NCI-H82 (cell line): Measurements from ENCODE around the gene LPGAT1.
"Not testable (repeated sequence)": the region's sequence is repeated elsewhere in the genome, so short reads cannot be mapped to it uniquely, and the experiment has no call there.

Experiments
- DNase-seq: peaks from one replicate; lab custom pipeline; 2025; lab: John Stamatoyannopoulos, UW

The LPGAT1 gene, protein sequence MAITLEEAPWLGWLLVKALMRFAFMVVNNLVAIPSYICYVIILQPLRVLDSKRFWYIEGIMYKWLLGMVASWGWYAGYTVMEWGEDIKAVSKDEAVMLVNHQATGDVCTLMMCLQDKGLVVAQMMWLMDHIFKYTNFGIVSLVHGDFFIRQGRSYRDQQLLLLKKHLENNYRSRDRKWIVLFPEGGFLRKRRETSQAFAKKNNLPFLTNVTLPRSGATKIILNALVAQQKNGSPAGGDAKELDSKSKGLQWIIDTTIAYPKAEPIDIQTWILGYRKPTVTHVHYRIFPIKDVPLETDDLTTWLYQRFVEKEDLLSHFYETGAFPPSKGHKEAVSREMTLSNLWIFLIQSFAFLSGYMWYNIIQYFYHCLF

DNA sequence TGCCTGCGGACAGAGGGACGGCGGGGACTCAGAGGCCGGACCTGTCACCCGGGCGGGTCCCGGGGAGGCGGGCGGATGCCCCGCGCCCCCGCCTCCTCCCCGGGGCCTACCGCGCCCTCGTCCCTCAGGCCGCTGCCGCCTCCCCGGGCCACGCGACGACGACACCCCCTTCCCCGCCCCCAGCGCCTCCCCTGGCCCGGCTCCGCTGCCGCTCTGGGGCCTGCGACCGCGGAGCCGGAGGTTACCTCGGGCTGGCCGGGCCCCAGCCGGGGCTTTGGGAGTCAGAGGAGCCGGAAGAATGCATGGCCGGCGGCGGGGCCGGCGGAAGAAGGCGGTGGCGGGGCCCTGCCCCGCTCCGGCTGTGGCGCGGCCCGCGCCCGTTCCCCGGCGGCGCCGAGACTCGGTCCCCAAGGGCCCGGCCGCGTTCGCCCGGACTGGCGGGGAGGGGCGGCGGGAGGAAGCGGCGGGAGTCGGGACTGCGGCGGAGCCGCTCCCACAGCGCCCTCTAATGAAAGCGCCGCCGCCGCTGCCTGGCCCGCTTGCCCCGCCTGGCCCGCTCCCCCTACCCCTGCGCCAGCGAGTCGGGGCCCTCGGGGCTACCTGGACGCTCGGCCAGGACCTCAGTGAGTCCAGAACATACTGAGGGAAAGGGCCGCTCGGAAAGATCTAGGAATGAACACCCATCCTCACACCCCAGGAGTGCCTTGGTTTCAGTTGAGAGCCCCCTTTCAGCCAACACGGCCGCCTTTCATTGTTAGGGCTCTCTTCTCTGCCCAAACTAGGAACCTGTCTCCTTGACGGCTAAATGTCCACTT, at the start of gene LPGAT1:
Gene LPGAT1 (minus strand): TSS at position 436 of the 815 bp plus-strand sequence. CDS start 1,467 bp downstream, outside the sequence.
- peak; percentile 93 for DNase-seq

DNA sequence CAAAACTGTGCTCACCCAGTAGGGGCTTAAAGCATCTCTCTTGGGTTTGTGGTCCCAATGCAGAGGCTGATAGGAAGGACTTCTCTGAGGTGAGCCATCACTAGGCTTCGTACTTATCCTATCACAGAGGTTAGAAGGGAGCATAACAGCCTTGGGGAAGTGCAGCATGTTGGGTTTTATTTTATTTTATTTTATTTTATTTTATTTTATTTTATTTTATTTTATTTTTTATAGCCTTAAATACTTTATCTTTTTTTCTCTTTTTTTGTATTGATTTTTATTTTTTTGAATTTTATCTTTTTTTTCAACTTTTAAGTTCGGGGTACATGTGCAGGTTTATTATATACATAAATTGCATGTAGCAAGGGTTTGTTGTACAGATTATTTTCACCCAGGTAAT, 48.9 kb upstream of the LPGAT1 start:
- no peak for DNase-seq

DNA sequence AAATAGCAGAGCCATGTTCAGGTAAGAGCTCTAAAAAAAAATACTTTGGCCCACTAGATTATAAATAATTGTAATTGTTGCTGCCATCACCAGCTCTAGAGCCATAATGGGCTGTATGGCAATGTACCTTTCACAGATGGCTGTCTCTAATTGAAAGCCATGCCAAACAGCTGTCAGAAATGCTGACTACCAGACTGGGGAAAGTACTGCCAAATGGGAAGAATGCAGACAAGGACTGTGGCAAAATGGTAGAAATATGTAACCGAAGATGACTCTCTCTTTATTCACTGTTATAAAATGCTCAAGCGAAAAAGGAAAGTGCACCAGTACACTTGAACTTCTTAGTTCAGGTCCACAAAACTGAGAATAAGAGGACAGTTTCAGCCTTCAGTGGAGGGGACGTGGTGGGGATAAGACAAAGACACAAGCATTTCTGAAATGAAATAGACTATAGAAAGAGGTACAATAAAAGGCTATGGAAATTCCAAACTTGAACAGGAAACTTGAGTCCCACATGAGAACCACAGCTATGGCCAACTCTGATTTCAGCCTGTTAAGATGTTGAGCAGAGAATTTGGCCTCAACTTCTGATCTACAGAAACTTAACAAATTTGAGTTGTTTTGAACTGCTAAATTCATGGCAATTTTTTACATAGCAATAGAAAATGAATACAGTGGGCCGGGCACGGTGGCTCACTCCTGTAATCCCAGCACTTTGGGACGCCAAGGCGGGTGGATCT, 46.5 kb upstream of the LPGAT1 start:
- peak; percentile 25 for DNase-seq

DNA sequence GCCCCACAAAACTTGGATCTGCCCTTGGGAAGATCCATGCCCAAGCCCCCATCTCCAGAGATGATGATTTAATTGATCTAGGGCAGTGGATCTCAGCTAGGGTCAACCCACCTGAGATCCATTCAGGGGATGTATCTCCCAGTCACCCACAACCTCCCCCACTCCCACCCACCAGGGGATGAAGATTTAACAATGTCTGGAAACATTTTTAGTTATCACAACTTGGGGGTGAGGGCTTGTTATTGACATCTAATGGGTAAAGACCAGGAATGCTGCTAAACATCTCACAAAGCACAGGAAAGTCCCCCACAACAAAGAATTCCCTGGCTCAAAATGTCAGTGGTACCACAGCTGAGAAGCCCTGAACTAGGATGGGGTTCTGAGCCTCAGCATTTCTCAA, 45.0 kb upstream of the LPGAT1 start:
- DNase-seq: no peak

DNA sequence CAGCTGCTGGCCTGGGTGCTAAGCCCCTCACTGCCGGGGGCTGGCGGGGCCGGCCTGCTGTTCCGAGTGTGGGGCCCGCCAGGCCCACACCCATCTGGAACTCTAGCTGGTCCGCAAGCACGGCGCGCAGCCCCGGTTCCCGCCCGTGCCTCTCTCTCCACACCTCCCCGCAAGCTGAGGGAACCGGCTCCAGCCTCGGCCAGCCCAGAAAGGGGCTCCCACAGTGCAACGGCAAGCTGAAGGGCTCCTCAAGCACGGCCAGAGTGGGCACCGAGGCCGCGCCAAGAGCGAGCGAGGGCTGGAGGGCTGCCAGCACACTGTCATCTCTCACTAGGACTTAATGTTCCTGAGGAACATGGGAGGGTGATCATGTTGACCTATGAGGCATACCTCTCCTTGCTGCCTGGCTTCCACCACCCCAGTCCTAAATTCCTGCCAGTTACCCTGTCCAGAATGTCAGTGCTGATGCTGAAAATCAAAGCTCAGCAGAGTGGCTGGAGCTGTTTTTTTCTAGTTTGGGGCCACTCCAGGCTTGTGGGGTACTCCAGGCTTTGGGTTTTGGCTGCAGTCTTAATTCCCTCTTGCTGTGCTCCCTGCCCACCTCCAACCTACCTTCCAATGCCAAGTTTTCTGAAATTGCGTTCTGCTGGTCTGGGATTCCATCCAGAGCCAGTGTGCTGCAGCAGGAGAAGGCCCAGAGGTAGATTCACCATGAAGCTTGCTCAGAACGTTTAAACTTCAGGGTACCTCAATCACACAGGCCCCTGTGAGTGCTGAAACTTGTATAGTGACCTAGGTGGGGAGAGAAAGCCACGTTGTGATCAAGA, 44.2 kb upstream of the LPGAT1 start:
- no peak for DNase-seq

DNA sequence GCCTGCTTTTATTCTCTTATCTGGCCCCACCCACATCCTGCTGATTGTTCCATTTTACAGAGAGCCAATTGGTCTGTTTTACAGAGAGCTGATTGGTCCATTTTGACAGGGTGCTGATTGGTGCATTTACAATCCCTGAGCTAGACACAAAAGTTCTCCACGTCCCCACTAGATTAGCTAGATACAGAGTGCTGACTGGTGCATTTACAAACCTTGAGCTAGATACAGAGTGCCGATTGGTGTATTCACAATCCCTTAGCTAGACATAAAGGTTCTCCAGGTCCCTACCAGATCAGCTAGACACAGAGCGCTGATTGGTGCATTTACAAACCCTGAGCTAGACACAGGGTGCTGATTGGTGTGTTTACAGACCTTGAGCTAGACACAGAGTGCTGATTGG, 43.2 kb upstream of the LPGAT1 start:
- not testable (repeated sequence) for DNase-seq

DNA sequence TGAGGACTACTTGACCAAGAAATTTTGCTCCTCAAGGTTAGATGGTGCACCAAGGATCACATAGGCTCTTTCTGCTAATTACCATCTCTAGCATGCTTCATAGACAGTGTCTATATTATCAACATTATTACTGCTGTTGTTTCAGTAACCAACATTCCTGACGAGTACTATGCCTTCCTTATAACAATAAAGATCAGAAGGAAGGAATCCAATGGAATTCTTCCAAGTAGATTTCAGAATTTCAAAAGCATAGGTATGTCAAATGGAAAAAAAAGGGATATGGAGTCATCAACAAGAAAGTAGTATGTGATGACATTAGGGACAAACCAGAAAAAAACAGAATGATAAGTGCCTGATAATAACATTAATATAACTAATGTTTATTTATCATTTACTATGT, 39.6 kb upstream of the LPGAT1 start:
- no peak for DNase-seq

DNA sequence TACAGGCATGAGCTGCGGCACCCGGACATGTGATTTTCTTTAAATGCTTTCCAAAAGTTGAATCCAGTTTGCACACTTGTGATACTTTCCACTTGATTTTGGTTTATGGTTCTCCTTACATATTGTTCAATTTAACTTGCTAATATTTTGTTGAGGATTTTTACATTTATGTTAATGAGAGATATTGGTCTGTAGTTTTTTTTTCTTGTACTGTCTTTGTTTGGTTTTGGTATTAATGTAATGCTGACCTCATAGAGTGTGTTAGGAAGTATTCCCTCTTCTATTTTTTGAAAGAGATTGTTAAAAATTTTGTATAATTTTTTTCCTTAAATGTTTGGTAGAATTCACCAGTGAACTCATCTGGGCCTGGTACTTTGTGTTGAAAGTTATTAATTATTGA, 34.6 kb upstream of the LPGAT1 start:
- no peak for DNase-seq

DNA sequence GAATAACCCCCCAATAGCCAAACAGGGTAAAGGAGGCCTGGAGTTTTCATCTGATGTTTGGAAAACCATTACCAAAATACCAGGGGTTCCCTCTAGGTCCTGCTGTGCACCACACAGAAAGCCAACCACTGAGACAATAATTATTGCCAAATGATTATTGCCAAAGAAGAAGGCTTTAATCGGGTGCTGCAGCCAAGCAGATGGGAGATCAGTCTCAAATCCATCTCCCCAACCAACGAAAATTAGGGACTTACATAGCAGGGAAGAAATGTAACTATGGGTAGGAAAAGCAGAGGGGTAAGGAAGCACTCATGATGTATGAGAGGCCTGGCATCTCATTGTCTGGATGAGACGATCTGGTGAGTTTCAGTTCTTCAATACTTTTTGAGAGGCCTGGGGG, 28.8 kb upstream of the LPGAT1 start:
- no peak for DNase-seq

DNA sequence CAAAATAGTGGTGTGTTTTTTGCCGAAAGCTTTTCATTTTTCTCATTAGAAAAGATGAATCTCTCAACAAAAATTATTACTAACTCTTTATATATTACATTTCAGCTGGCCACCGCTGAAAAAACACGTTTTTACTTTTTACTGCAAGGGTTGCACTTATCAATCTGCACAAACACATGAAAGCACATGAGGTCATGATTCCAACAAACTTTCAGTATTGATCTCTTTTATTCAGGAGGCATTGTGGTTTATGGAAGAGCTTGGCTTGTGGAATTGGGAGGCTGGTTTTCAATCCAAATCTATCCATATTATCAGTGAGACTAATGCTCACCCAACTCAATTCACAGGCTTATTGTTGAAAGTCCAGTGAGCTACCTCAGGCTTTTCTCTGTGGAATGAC, 20.6 kb upstream of the LPGAT1 start:
- DNase-seq: peak; percentile 31

DNA sequence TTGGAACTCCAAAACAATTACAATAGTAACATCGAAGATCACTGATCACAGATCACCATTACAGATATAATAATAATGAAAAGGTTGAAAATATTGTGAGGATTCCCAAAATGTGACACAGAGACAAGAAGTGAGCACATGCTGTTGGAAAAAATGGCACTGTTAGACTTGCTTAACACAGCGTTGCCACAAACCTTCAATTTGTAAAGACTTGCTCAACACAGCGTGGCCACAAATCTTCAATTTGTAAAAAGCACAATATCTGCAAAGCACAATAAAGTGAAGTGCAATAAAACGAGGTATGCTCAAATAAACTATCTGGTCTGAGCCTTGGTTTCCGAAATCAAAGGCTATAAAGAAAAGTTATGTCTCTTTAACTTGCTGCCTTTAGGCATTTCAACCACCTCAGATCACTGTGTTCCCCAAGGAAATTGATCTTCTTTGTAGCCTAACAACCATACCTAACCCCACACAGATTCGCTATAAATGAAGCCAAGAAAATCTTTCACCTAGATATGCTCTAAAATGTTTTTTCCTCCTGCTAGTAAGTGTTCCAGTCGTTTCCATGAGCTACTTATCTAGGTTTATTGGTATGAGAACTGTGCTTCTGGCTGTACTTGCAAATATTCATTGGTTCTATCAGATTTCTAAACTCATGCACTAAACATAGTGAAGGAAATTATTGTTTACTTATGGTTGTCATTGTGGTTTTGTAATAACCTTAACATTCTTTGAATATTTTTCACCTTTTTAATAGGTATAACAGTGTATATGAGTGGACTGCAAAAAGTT, 13.1 kb upstream of the LPGAT1 start:
- DNase-seq: no peak

DNA sequence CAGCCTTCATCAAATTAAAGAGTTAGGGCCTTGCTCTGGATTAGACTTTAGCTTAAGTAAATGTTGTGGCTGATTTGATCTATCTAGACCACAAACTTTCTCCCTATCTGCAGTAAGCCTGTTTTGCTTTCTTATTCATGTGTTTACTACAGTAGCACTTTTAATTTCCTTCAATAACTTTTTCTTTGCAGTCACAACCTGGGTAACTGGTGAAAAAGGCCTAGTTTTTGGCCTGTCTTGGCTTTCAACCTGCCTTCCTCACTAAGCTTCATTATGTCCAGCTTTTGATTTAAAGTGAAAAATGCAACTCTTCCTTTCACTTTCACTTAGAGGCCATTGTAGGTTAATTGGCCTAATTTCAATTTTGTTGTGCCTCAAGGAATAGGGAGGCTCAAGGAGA, 12.5 kb upstream of the LPGAT1 start:
- DNase-seq: no peak

DNA sequence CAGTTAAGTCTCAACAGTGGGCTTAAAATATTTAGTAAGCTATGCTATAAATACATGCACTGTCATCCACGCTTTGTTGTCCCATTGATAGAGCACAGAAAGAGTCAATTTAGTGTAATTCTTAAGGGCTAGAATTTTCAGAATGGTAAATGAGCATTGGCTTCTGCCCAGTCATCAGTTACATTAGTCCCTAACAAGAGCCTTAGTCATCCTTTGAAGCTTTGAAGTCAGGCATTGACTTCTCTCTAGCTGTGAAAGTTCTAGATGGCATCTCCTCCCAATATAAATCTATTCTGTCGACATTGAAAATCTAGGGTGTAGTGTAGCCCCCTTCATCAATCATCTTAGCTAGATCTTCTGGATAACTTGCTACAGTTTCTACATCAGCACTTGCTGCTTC, 12.0 kb upstream of the LPGAT1 start:
- DNase-seq: no peak

DNA sequence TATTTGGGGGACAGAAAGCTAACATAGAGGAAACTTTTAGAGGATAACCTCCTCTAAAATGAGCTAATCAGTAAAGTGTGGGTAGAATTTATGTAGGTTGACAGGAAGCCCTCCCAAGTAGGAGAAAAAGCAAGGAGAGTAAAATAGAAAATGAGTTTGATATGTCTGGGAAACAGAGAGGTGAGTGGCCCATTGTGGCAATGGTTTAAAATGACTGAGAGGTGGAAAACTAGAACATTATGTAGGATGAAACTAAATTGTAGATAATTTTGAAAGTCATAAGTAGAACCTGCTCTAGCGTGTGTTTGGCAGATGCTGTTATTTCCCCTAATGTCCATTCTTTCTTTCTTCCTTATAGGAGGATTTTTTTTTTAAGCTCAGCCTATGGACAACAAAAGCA, 8.5 kb upstream of the LPGAT1 start:
- DNase-seq: no peak

DNA sequence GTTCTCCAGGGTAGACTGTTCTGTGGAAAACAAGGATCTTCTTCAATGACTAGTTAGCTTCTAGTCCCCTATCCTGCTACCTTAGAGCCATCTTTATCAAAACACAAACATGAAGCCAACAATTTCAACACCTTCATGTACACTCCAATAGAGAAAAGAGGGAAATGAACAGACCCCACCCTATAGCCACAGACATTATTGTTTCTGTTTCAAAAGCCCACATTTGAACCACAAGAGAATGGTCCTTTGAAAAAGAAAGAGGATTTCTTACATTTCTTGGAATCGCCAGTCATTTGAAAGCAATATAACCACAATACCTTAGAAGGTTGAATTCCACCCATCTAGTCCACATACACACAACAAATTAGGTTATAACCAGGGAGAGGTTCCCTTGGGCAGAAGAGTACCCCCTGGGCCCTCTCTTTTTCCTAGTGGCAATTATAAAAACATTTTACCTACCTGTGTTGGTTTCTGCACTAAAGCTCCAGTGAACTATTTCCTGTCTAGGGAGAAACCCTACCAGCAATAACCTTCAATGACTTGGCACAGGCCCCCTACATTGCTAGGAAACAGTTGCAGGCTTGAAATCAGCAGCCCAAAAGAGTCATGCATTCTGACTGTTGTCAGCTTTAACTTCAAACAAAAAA, 2.7 kb upstream of the LPGAT1 start:
- DNase-seq: no peak

DNA sequence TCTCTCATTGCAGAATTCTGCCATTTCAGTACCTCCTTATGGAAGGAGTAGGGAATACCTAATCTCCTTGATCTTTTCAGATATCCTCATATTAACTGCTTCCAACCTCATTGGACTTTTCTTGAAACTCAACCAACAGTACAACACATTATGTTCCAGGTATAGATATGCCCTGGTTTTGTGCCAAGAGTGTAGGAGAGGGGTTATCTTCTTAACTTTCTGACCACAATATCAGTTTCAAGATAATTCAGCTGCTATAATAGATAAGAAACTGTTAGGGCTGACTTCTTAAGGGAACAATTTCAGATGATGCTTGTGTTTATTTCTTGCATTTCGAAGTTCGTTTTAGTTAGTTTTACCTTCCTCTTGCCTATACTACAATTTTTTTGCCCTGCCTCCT, 2.1 kb upstream of the LPGAT1 start:
- DNase-seq: peak; percentile 39

DNA sequence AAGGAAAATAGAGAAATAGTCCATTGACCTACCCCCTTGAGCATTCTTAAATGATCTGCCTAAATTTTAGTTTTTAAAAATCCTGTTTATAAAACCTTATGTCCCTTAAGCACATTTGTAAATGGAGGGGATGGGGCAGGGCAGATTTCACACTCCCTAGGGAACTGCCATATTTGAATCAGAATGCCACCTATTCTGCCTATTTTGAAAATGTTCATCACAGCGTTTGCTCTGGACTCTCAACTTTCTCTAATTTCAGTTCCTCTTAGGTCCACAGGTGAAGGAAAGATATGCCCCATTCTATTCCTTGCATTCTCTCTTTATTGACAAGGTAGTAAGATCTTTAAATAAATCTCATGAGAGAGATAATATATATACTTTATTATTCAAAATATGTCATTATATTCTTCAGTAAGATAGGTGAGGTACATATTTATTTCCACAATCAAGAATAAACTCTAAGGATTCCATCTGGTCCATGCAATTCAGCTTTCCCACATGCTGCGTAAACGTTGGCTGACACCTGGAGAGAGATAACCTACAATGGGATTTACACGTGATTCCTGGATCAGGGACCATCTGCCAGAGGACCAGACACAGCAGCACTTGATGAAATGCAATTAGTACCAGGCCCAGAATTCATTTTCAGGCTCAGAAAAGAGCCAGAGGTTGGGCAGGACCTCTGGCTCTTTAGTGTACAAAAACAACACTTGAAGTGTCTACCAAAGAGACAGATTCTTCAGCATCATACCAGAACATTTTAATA, 1.2 kb upstream of the LPGAT1 start:
- DNase-seq: peak; percentile 98

DNA sequence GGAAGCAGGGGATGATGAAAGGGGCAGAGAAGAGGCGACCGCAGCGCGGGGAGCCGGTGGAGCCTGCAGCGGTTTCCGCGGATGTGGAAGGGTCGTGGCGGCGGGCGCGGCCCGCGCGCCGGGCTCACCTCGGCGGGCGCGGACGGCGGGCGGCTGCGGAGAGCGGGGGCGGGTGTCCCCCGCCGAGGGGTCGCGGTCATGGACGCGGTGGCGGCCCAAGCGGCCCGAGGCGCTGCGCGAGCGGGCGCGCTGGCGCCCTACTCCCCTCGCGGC, 572 bp downstream of the LPGAT1 start:
- DNase-seq: peak; percentile 59

DNA sequence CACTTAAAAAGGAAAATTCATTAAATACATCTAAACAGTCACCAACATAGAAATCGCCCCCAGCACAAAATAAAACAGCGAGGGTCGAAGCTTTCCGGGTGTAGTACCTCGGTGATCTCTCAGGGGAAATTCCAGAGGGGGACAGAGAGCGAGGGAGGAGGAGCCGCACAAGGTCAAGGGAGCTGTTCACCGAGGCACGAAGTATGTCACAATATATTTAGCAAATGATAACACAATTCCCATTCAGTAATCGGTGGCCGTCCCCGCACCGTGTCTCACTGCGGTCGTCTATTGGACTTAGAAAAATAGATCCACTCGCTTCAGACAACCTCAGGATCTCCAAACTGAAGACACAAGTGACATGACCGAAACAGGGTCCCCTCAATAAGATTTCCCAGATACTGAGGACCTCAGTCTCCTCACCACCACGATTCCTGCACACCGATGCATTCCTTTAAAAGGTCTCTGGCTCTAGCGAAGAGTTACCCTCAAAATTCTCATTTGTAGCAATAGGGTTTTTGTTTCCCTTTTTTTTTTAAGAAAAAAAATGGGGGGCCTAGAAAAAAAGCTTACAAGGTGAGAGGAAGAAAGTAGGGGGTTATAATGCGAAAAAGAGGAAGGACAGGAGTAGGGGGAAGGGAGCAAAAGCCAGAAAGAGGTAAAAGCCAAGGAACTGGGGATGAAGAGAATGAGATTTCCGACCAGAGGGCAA, 1.1 kb downstream of the LPGAT1 start:
- peak; percentile 83 for DNase-seq
